ENCODE data around the gene TGFBR3.

TGFBR3 gene

DNA sequence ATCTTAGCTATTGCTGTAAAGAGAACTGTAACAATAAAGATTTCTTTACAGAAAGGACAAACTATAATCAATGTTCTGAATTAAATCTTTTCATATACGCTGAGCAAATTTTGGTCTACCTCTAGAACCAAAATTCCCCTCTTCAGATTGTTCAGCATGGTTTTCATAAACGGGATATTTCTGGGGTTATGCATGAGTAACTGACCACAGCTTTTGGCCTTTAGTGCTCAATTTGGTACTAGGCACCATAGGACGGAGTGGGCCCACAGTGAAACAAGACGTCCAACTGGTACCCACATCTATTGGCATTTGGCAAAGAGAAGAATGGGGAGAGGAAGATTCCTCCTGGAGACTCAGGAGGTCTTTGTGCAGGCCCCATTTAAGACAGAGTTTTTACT is 184.5 kb downstream of the TGFBR3 start:
- DNase-seq (ENCODE audit: low read depth): no peak
- TF ChIP-seq, protein P1, sequence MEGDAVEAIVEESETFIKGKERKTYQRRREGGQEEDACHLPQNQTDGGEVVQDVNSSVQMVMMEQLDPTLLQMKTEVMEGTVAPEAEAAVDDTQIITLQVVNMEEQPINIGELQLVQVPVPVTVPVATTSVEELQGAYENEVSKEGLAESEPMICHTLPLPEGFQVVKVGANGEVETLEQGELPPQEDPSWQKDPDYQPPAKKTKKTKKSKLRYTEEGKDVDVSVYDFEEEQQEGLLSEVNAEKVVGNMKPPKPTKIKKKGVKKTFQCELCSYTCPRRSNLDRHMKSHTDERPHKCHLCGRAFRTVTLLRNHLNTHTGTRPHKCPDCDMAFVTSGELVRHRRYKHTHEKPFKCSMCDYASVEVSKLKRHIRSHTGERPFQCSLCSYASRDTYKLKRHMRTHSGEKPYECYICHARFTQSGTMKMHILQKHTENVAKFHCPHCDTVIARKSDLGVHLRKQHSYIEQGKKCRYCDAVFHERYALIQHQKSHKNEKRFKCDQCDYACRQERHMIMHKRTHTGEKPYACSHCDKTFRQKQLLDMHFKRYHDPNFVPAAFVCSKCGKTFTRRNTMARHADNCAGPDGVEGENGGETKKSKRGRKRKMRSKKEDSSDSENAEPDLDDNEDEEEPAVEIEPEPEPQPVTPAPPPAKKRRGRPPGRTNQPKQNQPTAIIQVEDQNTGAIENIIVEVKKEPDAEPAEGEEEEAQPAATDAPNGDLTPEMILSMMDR (IDR thresholded peaks at IDR 0.05; ENCODE audit: control insufficient read depth, extremely low read depth, insufficient read depth): no peak
- H3K4me3 ChIP-seq (ENCODE audit: low read depth, low read length): no peak overlapping the region

DNA sequence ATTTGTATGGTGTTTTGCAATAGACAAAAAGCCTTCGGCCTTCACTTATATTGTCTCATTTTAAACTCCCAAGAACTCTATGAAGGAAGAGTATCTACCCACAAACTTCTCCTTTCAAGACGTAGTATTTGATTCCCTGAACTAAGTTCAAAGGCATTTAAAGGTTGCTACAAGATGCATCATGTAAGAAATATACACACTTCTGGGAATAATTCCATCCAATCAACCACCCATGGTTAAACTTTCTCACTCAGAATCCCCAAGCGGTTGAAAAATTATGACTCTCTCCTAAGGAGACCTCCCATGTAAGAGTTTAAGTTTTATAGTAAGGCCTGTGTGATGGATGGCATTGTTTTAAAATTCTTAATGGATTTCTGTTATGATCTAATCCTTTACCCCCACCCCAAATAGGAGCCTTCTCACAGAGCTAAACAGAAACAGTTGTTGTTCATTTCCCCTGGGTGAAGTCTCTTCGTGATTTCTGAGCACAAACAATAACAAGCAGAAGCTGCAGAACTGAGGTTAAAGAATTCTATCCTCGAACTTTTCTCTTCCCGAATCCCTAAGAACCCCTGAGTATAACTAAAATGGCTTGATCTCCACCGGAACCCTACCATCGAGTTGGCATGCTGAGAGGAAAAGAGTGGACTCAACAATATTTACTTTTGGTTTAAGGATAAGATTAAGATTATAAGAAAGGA is 185.0 kb downstream of the TGFBR3 start:
- TF ChIP-seq, protein P1 (IDR thresholded peaks at IDR 0.05; ENCODE audit: control insufficient read depth, extremely low read depth, insufficient read depth): no peak
- no peak overlapping the region for H3K4me3 ChIP-seq (ENCODE audit: low read depth, low read length)
- no peak for DNase-seq (ENCODE audit: low read depth)

DNA sequence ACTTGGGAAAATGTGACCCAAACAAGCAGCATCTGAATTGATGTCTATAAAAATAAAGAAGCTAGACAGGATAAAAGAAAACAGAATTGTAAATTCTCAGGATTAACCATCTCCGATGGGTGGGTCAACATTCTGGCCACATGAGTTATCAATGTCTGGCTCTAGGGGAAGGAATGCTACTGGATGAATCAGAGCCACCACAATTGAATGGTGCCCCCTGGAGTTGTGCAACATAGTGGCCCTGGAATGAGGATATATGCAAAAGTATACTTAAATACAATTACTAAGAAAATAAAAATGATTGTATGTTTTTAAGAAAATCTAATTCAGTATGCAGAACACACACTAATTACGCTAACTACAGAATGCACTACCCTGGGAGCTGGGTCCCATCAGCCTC is 185.6 kb downstream of the TGFBR3 start:
- TF ChIP-seq, protein P1 (IDR thresholded peaks at IDR 0.05; ENCODE audit: control insufficient read depth, extremely low read depth, insufficient read depth): no peak
- H3K4me3 ChIP-seq (ENCODE audit: low read depth, low read length): no peak overlapping the region
- no peak for DNase-seq (ENCODE audit: low read depth)

DNA sequence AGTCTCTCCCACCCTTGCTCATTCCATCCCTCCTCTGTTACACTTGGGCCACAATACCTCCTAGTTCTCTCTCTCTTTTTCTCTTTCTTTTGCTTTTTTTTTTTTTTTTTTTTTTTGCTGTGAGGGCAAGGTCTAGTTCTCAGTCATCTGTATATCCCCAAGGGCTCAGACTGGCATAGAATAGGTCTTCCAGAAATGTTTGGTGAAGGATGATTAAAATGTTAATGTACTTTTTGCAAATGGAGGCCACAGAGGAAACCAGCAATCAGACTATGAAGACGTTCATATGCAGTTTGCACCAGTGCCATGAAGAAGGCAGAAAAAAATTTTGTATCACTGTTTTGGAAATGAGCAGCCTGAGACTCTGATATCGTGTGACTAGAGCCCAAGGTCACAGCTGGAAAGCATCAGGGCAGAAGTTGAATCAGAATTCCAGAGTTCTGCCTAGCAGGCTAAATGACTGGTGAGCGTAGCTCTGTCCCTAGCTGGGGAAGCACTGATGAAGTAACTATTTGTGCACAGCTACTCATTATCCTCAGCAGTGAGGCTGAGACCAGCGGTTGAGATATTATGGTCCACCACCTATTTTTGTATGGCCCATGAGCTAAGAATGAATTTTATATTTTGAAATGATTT is 186.5 kb downstream of the TGFBR3 start:
- DNase-seq (ENCODE audit: low read depth): no peak
- H3K4me3 ChIP-seq (ENCODE audit: low read depth, low read length): no peak overlapping the region
- TF ChIP-seq, protein P1 (IDR thresholded peaks at IDR 0.05; ENCODE audit: control insufficient read depth, extremely low read depth, insufficient read depth): no peak

DNA sequence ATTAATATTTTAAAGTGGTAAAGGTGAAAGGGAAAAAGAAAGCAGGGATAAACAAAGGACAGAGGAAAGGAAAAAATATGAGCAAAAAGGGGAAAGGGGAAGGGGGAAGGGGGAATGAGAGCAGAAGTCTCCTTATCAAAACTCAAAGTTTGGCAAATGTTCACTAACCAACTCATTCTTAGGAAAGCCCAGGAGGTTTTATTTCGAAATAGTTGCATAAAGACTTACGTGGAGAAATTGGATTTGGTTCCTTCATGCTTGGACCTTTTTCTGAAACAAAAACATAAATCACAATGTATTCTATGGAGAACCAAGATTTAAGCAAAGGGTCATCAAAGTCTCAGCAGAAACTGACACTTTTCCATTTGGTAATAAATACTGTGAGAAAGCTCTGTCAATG is 188.1 kb downstream of the TGFBR3 start:
- TF ChIP-seq, protein P1 (IDR thresholded peaks at IDR 0.05; ENCODE audit: control insufficient read depth, extremely low read depth, insufficient read depth): no peak
- H3K4me3 ChIP-seq (ENCODE audit: low read depth, low read length): no peak overlapping the region
- DNase-seq (ENCODE audit: low read depth): no peak

DNA sequence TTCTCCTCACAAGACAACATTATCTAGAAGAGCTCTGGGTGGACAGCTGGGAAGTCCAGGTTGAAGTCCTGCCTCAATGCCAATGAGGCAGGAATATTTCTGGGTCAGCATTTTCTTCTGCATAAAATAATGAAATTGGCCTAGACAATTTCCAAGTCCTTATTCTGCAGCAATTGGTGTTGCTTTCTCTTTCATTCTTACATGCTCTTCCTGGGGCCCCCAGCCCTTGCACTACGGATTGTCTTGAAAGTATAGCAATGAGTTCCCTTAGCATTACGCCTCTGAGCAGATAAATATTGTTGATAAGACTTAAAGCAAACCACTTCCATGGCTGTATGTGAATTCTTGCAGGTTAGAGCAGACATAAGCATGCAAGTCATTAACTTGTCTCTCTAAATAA is 188.5 kb downstream of the TGFBR3 start:
- H3K4me3 ChIP-seq (ENCODE audit: low read depth, low read length): no peak overlapping the region
- DNase-seq (ENCODE audit: low read depth): no peak
- TF ChIP-seq, protein P1 (IDR thresholded peaks at IDR 0.05; ENCODE audit: control insufficient read depth, extremely low read depth, insufficient read depth): no peak

Measured in LNCaP clone FGC (cell line).